ENCODE results near the gene KCNT1.

The KCNT1 gene

GRCh38 chr9:135825435-135826187, 123.6 kb downstream of the KCNT1 start:
- DNase-seq: no peak

GRCh38 chr9:135826188-135826545, 124.2 kb downstream of the KCNT1 start:
- DNase-seq: no peak

- DNase-seq: no peak
Observed at GRCh38 chr9:135827301-135827700, 125.3 kb downstream of the KCNT1 start.

GRCh38 chr9:135827866-135828580, 126.0 kb downstream of the KCNT1 start:
- DNase-seq: no peak

GRCh38 chr9:135828656-135829055, 126.7 kb downstream of the KCNT1 start:
- no peak for DNase-seq

- DNase-seq: peak; percentile 21
Observed at GRCh38 chr9:135830496-135830895, 128.5 kb downstream of the KCNT1 start.

- no peak for DNase-seq
Observed at GRCh38 chr9:135833864-135834263, 131.9 kb downstream of the KCNT1 start.

GRCh38 chr9:135835131-135835530, 133.1 kb downstream of the KCNT1 start:
- no peak for DNase-seq

- DNase-seq: no peak
Observed at GRCh38 chr9:135839516-135839915, 137.5 kb downstream of the KCNT1 start.

GRCh38 chr9:135840107-135840506, 138.1 kb downstream of the KCNT1 start:
- no peak for DNase-seq

GRCh38 chr9:135840539-135840938, 138.6 kb downstream of the KCNT1 start:
- no peak for DNase-seq
